C4-2B (cell line): ENCODE results near the gene RAE1.

Experiments used
- H3K27ac ChIP-seq: fragments of 450-650 bp; 2 replicates; pipeline ENCODE4 v1.5.1; 2017
- CTCF ChIP-seq: fragments of 450-650 bp; conservative IDR thresholded peaks from 2 replicates; pipeline ENCODE4 v1.5.1; 2017; ENCODE audit warnings: mild to moderate bottlenecking
- ZFX ChIP-seq: fragments of 450-650 bp; IDR thresholded peaks from 2 replicates; pipeline ENCODE4 v1.6.1; 2017

RAE1 gene

GRCh38 chr20:57364451-57364850, 13.4 kb downstream of the RAE1 start:
- TF ChIP-seq CTCF (no peak), ZFX (no peak)
- no peak overlapping the region for H3K27ac ChIP-seq

GRCh38 chr20:57369596-57369995, 18.5 kb downstream of the RAE1 start:
- no peak overlapping the region for H3K27ac ChIP-seq
- TF ChIP-seq ZFX: no peak
- TF ChIP-seq CTCF: no peak

- H3K27ac ChIP-seq: no peak overlapping the region
- TF ChIP-seq CTCF (no peak), ZFX (no peak)
Measured at GRCh38 chr20:57370316-57370715, 19.3 kb downstream of the RAE1 start.

- TF ChIP-seq CTCF (no peak), ZFX (no peak)
- H3K27ac ChIP-seq: no peak overlapping the region
Measured at GRCh38 chr20:57371363-57371762, 20.3 kb downstream of the RAE1 start.

GRCh38 chr20:57372157-57372556, 21.1 kb downstream of the RAE1 start:
- no peak for TF ChIP-seq CTCF
- no peak for TF ChIP-seq ZFX
- H3K27ac ChIP-seq: no peak overlapping the region

- no peak overlapping the region for H3K27ac ChIP-seq
- TF ChIP-seq ZFX: no peak
- TF ChIP-seq CTCF: no peak
Measured at GRCh38 chr20:57372581-57373350, 21.7 kb downstream of the RAE1 start.

GRCh38 chr20:57374343-57374930, 23.4 kb downstream of the RAE1 start:
- H3K27ac ChIP-seq: no peak overlapping the region
- TF ChIP-seq CTCF (no peak), ZFX (no peak)
